HG03558 (cell line): ENCODE measurements around the gene LTBP3.
"Not testable (repeated sequence)": the region's sequence is repeated elsewhere in the genome, so short reads cannot be mapped to it uniquely, and the experiment has no call there.

Experiments
- ATAC-seq: cut with Tn5 transposase; IDR thresholded peaks from one replicate; pipeline ENCODE4 v1.9.1; 2021; ENCODE audit warnings: moderate number of reproducible peaks; ENCODE audit not compliant: unreplicated experiment; ENCODE audit errors: extremely low read depth

The LTBP3 gene

GRCh38 chr11:65518941-65519549 is 39.1 kb downstream of the LTBP3 start:
- ATAC-seq, result not testable (repeated sequence)

DNA sequence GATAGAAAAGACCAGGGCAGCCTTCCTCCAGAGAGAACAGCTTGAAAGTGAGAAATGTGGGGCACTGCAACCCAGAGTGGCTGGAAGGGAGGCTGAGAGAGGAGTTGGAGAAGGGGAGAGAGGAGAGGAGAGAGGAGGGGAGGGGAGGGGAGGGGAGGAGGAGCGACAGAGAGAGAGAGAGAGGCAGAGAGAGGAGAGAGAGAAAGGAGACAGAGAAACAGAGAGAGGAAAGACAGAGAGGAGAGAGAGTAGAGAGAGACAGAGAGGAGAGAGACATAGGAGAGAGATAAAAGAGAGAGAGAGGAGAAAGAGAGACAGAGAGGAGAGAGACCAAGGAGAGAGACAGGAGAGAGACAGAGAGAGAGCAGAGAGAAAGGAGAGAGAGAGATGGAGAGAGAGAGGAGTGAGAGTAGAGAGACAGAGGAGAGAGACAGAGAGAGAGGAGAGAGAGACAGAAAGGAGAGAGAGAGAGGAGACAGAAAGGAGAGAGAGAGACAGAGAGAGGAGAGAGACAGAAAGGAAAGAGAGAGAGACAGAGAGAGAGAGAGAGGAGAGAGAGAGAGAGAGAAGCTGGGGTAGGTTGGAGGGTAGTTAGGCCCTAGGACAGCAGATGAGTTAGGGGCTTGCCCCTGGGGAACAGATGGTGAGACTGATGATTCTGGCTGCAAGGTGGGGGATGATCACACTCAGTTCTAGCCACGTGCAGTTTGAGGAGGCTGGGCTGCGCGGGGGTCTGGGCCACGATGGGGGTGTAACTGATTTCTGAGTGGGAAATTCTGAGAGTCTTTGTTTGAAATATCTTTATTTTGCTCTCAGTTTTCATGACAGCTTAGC is 41.8 kb downstream of the LTBP3 start:
- ATAC-seq, result no peak

GRCh38 chr11:65512311-65512710 is 45.8 kb downstream of the LTBP3 start:
- not testable (repeated sequence) for ATAC-seq

DNA sequence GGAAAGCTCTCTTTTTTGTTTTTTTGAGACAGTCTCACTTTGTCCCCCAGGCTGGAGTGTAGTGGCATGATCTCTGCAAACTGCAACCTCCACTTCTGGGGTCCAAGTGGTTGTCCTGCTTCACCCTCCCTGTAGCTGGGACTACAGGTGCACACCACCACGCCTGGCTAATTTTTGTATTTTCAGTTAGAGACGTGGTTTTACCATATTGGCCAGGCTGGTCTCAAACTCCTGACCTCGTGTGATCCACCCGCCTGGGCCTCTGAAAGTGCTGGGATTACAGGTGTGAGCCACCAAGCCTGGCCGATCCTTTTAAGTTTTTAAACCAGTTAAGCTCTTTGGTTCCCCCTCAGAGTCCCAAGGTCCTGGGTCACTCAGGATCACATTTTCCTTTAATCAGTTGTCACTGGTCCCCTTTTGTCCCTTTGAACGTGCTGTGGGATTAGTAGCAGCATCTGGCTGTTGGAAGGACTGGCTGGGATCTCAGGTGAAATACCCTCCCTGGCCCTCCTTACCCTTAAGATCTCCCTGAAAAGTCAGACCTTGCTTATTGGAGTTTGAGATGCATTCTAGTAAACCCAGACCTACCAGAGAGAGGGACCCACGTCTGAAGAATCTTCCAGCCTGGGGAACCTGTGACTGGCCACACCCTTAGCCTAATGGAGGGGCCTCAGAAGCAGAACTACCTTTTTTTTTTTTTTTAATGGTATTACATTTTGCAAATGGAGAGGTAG is 51.2 kb downstream of the LTBP3 start:
- no peak for ATAC-seq

- ATAC-seq, result no peak
These were observed 51.8 kb downstream of the LTBP3 start for GRCh38 chr11:65506290-65506771.

- no peak for ATAC-seq
These were observed 52.5 kb downstream of the LTBP3 start for GRCh38 chr11:65505466-65506289.

DNA sequence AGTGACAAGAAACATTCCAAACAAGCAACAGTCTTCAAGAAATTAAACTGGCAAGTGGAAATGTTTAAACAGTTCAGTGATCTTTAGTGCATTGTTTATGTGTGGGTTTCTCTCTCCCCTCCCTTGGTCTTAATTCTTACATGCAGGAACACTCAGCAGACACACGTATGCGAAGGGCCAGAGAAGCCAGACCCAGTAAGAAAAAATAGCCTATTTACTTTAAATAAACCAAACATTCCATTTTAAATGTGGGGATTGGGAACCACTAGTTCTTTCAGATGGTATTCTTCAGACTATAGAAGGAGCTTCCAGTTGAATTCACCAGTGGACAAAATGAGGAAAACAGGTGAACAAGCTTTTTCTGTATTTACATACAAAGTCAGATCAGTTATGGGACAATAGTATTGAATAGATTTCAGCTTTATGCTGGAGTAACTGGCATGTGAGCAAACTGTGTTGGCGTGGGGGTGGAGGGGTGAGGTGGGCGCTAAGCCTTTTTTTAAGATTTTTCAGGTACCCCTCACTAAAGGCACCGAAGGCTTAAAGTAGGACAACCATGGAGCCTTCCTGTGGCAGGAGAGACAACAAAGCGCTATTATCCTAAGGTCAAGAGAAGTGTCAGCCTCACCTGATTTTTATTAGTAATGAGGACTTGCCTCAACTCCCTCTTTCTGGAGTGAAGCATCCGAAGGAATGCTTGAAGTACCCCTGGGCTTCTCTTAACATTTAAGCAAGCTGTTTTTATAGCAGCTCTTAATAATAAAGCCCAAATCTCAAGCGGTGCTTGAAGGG is 53.3 kb downstream of the LTBP3 start:
- no peak for ATAC-seq

- no peak for ATAC-seq
These were observed 54.0 kb downstream of the LTBP3 start for GRCh38 chr11:65503949-65504673.

- ATAC-seq, result no peak
These were observed 54.7 kb downstream of the LTBP3 start for GRCh38 chr11:65503368-65503948.

GRCh38 chr11:65502555-65503367 is 55.4 kb downstream of the LTBP3 start:
- ATAC-seq, result no peak

DNA sequence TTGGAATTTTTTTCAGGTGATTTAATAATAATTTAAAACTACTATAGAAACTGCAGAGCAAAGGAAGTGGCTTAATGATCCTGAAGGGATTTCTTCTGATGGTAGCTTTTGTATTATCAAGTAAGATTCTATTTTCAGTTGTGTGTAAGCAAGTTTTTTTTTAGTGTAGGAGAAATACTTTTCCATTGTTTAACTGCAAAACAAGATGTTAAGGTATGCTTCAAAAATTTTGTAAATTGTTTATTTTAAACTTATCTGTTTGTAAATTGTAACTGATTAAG is 55.9 kb downstream of the LTBP3 start:
- ATAC-seq, result no peak

GRCh38 chr11:65501472-65502273 is 56.5 kb downstream of the LTBP3 start:
- ATAC-seq, result no peak

GRCh38 chr11:65501186-65501471 is 57.0 kb downstream of the LTBP3 start:
- no peak for ATAC-seq

DNA sequence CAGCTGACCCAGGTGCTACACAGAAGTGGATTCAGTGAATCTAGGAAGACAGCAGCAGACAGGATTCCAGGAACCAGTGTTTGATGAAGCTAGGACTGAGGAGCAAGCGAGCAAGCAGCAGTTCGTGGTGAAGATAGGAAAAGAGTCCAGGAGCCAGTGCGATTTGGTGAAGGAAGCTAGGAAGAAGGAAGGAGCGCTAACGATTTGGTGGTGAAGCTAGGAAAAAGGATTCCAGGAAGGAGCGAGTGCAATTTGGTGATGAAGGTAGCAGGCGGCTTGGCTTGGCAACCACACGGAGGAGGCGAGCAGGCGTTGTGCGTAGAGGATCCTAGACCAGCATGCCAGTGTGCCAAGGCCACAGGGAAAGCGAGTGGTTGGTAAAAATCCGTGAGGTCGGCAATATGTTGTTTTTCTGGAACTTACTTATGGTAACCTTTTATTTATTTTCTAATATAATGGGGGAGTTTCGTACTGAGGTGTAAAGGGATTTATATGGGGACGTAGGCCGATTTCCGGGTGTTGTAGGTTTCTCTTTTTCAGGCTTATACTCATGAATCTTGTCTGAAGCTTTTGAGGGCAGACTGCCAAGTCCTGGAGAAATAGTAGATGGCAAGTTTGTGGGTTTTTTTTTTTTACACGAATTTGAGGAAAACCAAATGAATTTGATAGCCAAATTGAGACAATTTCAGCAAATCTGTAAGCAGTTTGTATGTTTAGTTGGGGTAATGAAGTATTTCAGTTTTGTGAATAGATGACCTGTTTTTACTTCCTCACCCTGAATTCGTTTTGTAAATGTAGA is 57.6 kb downstream of the LTBP3 start:
- ATAC-seq, result no peak

DNA sequence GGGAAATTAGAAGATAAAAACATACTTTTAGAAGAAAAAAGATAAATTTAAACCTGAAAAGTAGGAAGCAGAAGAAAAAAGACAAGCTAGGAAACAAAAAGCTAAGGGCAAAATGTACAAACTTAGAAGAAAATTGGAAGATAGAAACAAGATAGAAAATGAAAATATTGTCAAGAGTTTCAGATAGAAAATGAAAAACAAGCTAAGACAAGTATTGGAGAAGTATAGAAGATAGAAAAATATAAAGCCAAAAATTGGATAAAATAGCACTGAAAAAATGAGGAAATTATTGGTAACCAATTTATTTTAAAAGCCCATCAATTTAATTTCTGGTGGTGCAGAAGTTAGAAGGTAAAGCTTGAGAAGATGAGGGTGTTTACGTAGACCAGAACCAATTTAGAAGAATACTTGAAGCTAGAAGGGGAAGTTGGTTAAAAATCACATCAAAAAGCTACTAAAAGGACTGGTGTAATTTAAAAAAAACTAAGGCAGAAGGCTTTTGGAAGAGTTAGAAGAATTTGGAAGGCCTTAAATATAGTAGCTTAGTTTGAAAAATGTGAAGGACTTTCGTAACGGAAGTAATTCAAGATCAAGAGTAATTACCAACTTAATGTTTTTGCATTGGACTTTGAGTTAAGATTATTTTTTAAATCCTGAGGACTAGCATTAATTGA is 58.3 kb downstream of the LTBP3 start:
- ATAC-seq, result no peak
